AG04449 (cell line): ENCODE measurements around the gene FAM13C.

ENCODE experiments used
- CTCF ChIA-PET: fragments of 350-600 bp; formaldehyde crosslinking; extraction: SDS; loops from one replicate; lab custom pipeline; 2021; ENCODE audit warnings: antibody characterized with exemption; lab: Yijun Ruan, JAX
- POLR2A ChIA-PET: fragments of 400-600, 350-600 bp; formaldehyde crosslinking; extraction: SDS; loops from one replicate; lab custom pipeline; 2020; ENCODE audit warnings: antibody characterized with exemption, inconsistent platforms; lab: Yijun Ruan, JAX
- DNase-seq: peaks from one replicate; pipeline ENCODE4 v3.0.0-alpha.2; 2010; ENCODE audit warnings: low read depth, low spot score
- H3K4me3 ChIP-seq: 2 replicates; pipeline ENCODE4 v1.5.1; 2011; ENCODE audit warnings: low read depth, mild to moderate bottlenecking, control low read depth, low read length
- TF ChIP-seq, protein P1 (sequence below): IDR thresholded peaks from one replicate; pipeline ENCODE4 v1.5.1; 2011; ENCODE audit warnings: mild to moderate bottlenecking, moderate library complexity, low read length, control low read depth, inconsistent platforms; ENCODE audit not compliant: insufficient read depth; ENCODE audit errors: missing control alignments

The FAM13C gene

DNA sequence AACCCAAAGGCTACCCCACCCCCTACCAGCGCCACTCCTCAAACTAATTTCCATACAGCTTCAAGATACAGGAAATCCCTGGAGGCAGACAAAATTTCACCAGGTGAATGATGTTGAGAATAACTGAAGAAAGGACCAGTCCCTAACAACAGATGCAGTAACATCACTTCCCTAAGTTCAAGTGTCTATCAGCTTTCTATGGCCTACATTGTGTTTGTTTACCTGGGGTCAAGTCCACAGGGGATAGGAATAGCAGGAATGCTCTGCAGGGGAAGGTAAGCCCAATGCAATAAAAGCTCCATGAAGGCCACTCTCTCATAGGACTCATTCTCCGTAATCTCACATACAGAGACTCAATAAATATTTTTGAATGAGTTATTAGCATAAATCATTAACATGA, 26.9 kb downstream of the FAM13C start:
- ChIA-PET POLR2A (no interaction called here), CTCF (no interaction called here)
- no peak for DNase-seq

DNA sequence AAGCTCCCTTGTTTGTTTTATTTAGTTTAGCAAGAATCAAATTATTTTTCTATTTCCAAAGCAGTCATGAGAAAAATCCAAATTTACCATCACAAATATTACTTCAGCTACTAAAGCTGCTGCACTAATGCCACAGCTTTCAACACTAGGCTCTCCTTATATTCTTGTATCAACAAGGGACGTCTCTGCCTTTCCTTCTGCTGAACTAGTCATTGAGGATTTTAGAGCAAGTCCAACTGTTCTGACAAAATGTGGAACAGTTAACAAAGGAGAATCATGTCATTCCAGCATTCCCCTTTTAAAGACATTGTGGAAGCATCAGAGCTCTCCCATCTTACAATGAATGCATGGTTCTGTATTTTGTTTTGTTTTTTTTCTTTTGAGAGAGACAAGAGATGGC, 28.6 kb downstream of the FAM13C start:
- no peak for DNase-seq
- CTCF ChIA-PET = no interaction called here
- H3K4me3 ChIP-seq = no peak overlapping the region
- POLR2A ChIA-PET = interaction anchor here (0.6 kb wide), 1 partner anchor 21 kb away, joined by 3 read pairs; no protein-coding TSS in a partner anchor
- TF ChIP-seq, protein P1, sequence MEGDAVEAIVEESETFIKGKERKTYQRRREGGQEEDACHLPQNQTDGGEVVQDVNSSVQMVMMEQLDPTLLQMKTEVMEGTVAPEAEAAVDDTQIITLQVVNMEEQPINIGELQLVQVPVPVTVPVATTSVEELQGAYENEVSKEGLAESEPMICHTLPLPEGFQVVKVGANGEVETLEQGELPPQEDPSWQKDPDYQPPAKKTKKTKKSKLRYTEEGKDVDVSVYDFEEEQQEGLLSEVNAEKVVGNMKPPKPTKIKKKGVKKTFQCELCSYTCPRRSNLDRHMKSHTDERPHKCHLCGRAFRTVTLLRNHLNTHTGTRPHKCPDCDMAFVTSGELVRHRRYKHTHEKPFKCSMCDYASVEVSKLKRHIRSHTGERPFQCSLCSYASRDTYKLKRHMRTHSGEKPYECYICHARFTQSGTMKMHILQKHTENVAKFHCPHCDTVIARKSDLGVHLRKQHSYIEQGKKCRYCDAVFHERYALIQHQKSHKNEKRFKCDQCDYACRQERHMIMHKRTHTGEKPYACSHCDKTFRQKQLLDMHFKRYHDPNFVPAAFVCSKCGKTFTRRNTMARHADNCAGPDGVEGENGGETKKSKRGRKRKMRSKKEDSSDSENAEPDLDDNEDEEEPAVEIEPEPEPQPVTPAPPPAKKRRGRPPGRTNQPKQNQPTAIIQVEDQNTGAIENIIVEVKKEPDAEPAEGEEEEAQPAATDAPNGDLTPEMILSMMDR = no peak

More for the DNA sequence above, 26.9 kb downstream of the FAM13C start:
- no peak overlapping the region for H3K4me3 ChIP-seq
- TF ChIP-seq, protein P1 = no peak

DNA sequence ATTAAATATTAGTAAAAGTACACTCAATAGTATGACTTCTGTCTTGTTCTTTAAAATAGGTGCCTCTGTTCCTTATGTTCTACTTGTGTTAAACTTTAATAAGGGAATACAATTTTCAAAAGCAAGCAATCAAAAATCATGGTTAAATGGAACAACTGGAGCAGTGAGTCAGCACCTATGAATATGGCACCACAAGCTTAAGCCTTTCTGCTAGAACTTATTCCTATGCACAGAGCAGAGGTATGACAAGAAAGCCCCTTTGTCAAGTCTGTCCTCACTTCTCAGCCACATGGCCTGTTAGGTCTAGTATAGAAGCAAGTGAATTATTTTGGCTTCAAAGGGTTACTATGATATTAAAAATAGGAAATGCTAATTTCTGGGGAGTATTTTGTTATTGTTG, 29.8 kb downstream of the FAM13C start:
- TF ChIP-seq, protein P1 = no peak
- no peak for DNase-seq

DNA sequence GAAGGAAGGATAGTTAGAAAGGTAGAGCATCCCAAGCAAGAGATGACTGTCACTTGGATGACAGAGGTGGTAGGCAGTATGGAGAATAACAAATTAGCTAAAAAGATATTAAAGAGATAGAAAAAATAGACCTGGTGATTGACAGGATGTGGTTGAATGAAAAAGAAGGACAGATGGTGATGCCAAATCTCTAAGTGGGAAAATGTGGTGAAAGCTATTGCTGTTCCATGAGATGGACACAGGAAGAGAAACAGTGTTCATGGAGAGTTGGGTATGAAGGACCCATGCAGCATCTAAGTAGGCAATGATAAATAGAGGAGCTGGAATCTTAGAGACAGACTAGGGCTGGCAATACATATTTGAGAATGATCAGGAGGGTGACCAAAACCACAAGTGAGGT, 30.7 kb downstream of the FAM13C start:
- CTCF ChIA-PET = no interaction called here

More for the DNA sequence above, 29.8 kb downstream of the FAM13C start:
- CTCF ChIA-PET = no interaction called here
- POLR2A ChIA-PET = no interaction called here
- H3K4me3 ChIP-seq = no peak overlapping the region

DNA sequence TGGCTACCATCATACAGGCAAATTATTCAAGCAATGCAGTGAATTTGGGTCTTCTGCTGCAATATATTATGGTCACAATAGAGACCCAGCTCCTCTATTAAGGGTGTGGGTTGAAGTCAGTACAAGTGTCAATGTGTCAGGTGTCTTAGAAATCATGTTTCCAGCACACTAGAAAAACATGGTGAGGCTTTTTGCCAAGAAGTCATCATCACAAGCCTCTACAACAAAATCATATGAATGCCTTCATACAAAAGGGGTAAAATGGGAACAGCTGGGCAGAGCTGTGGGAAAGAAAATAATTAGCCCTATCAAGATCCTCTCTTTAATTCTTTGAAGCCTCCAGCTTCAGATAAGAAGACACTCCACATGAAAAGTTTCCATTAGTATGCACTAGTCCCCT, 37.2 kb downstream of the FAM13C start:
- CTCF ChIA-PET = no interaction called here

More for the DNA sequence above, 30.7 kb downstream of the FAM13C start:
- TF ChIP-seq, protein P1 = no peak
- H3K4me3 ChIP-seq = no peak overlapping the region
- DNase-seq = no peak
- POLR2A ChIA-PET = no interaction called here

DNA sequence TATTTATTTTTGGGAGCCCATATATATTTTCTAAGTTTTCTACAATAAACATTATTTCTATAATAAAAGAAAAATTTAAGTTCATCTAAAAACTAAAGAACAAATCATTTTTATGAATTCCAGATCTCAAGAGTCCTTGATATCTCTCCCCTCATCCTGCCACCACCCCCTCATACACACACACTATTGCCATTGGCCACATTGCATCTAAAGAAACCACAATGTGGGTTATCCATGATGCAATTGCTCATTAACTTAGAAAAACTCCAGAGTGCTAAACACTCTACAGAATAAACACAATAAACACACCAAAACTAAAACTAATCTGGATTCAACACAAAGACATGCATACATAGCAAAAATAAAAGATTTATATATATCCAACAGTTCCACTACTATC, 37.8 kb downstream of the FAM13C start:
- POLR2A ChIA-PET = no interaction called here
- H3K4me3 ChIP-seq = no peak overlapping the region
- no peak for DNase-seq
- CTCF ChIA-PET = no interaction called here
- TF ChIP-seq, protein P1 = no peak

More for the DNA sequence above, 37.2 kb downstream of the FAM13C start:
- POLR2A ChIA-PET = no interaction called here
- TF ChIP-seq, protein P1 = no peak
- H3K4me3 ChIP-seq = no peak overlapping the region
- DNase-seq = no peak
